GM12878 (cell line): Measurements from ENCODE around the gene SERINC5. TPM values are rescaled to one million over a fixed set of nuclear protein-coding genes. Genes with fewer than 3 reads are reported as not detected.

ENCODE experiments used
- ASH2L ChIP-seq: fragments of 300-600, 200-600 bp; sonication (generic); IDR thresholded peaks from 2 replicates; pipeline ENCODE4 v1.6.1; 2017; ENCODE audit warnings: low read depth, mild to moderate bottlenecking, borderline replicate concordance
- ATF2 ChIP-seq: IDR thresholded peaks from 2 replicates; pipeline ENCODE4 v1.6.1; 2012; ENCODE audit warnings: low read length, inconsistent platforms
- BMI1 ChIP-seq: fragments of 450-650 bp; IDR thresholded peaks from 2 replicates; pipeline ENCODE4 v1.6.1; 2016; ENCODE audit warnings: mild to moderate bottlenecking, moderate library complexity, borderline replicate concordance
- BRCA1 ChIP-seq: IDR thresholded peaks from 2 replicates; pipeline ENCODE4 v1.6.1; 2011; ENCODE audit warnings: low read depth, low read length, improper control_type of control experiment
- CHD2 ChIP-seq: IDR thresholded peaks from 2 replicates; pipeline ENCODE4 v1.6.1; 2011; ENCODE audit warnings: low read depth, low read length, improper control_type of control experiment, borderline replicate concordance
- CHD4 ChIP-seq: fragments of 200-600 bp; sonication (generic); IDR thresholded peaks from 2 replicates; pipeline ENCODE4 v1.6.1; 2016; ENCODE audit warnings: mild to moderate bottlenecking
- CREB1 ChIP-seq: IDR thresholded peaks from 2 replicates; pipeline ENCODE4 v1.6.1; 2012; ENCODE audit warnings: low read depth, mild to moderate bottlenecking, inconsistent platforms
- HCFC1 ChIP-seq: fragments of 150-350 bp; IDR thresholded peaks from 2 replicates; pipeline ENCODE4 v1.6.1; 2014; ENCODE audit warnings: low read length
- IKZF1 ChIP-seq: fragments of 450-650 bp; conservative IDR thresholded peaks from 2 replicates; pipeline ENCODE4 v1.6.1; 2017; ENCODE audit warnings: antibody characterized with exemption, mild to moderate bottlenecking
- JUNB ChIP-seq: IDR thresholded peaks from 2 replicates; pipeline ENCODE4 v1.6.1; 2016; ENCODE audit warnings: antibody characterized with exemption, mild to moderate bottlenecking
- KAT2A ChIP-seq: conservative IDR thresholded peaks from 2 replicates; pipeline ENCODE4 v1.6.1; 2011; ENCODE audit warnings: low read depth, low read length; ENCODE audit not compliant: control insufficient read depth
- KDM1A ChIP-seq: fragments of 200-600 bp; sonication (generic); IDR thresholded peaks from 2 replicates; pipeline ENCODE4 v1.6.1; 2016; ENCODE audit warnings: borderline replicate concordance
- NBN ChIP-seq: fragments of 450-650 bp; IDR thresholded peaks from 2 replicates; pipeline ENCODE4 v1.6.1; 2016
- NKRF ChIP-seq: fragments of 450-650 bp; conservative IDR thresholded peaks from 2 replicates; pipeline ENCODE4 v1.6.1; 2017; ENCODE audit warnings: mild to moderate bottlenecking, moderate library complexity
- NR2F1 ChIP-seq: fragments of 450-650 bp; conservative IDR thresholded peaks from 2 replicates; pipeline ENCODE4 v1.6.1; 2017; ENCODE audit warnings: mild to moderate bottlenecking
- PAX5 ChIP-seq: IDR thresholded peaks from 2 replicates; pipeline ENCODE4 v1.6.1; 2011; ENCODE audit warnings: low read depth, low read length, borderline replicate concordance
- POU2F2 ChIP-seq: IDR thresholded peaks from 3 replicates; pipeline ENCODE4 v1.6.1; 2011; ENCODE audit warnings: low read depth, mild to moderate bottlenecking, low read length, borderline replicate concordance
- RAD21 ChIP-seq: IDR thresholded peaks from 2 replicates; pipeline ENCODE4 v1.6.1; 2011; ENCODE audit warnings: mild to moderate bottlenecking, low read depth, low read length, moderate library complexity; ENCODE audit not compliant: insufficient read depth
- SMARCA5 ChIP-seq: fragments of 450-650 bp; IDR thresholded peaks from 2 replicates; pipeline ENCODE4 v1.6.1; 2017; ENCODE audit warnings: mild to moderate bottlenecking
- SREBF1 ChIP-seq: IDR thresholded peaks from 2 replicates; pipeline ENCODE4 v1.6.1; 2012; ENCODE audit warnings: mild to moderate bottlenecking, low read length
- TAF1 ChIP-seq: IDR thresholded peaks from 2 replicates; pipeline ENCODE4 v1.6.1; 2011; ENCODE audit warnings: mild to moderate bottlenecking, low read depth, low read length, borderline replicate concordance
- USF2 ChIP-seq: IDR thresholded peaks from 2 replicates; pipeline ENCODE4 v1.6.1; 2011; ENCODE audit warnings: low read depth, low read length, improper control_type of control experiment, borderline replicate concordance
- YY1 ChIP-seq: IDR thresholded peaks from 2 replicates; pipeline ENCODE4 v1.6.1; 2011; ENCODE audit warnings: low read depth, mild to moderate bottlenecking, low read length
- ZNF384 ChIP-seq: IDR thresholded peaks from 2 replicates; pipeline ENCODE4 v1.6.1; 2012; ENCODE audit warnings: low read depth, mild to moderate bottlenecking, low read length, improper control_type of control experiment, borderline replicate concordance
- ZNF687 ChIP-seq: fragments of 450-650 bp; IDR thresholded peaks from 2 replicates; pipeline ENCODE4 v1.6.1; 2017; ENCODE audit warnings: mild to moderate bottlenecking, moderate library complexity
- polyA plus RNA-seq, 11 experiments: library from polyadenylated mRNA; depleted of rRNA in 4 of 11; unstranded in 6 of 11; stranded (reverse) in 5 of 11; fragments of >200 nt; fragmentation: Nextera tagmentation in 4 of 11; fragmentation: Illumina TruSeq in 1 of 11; extraction: Ambion mirVana in 4 of 11; extraction: Trizol in 1 of 11; gene quantifications; 1 replicate in 1 of 11; 2 replicates in 10 of 11; pipeline versions ENCODE4 v1.2.1 to v1.2.3, GENCODE V29; 2011 to 2016; ENCODE audit warnings: inconsistent platforms in 2 of 11, missing spikeins in 2 of 11, low read depth in 1 of 11
- total RNA-seq, 4 experiments: library from RNA; depleted of rRNA in 3 of 4; stranded (reverse); fragments of >200 nt in 3 of 4; fragmentation: Illumina TruSeq in 1 of 4; extraction: Trizol in 1 of 4; gene quantifications; 2 replicates each; pipeline versions ENCODE4 v1.2.1 to v1.2.3, GENCODE V29; 2013 to 2021

The SERINC5 gene
- total and polyA plus RNA-seq, 10 of the 15 experiments (the other 5 are each of a cell fraction or from before 2014, with no cell fraction given) = 0.66 to 7.0 (median 2.8) TPM

GRCh38 chr5:80246995-80247729 lies 8.7 kb downstream of the SERINC5 start (continued):
- TF ChIP-seq ZNF687 (no peak), PAX5 (no peak), POU2F2 (no peak), YY1 (peak; percentile 65), CREB1 (no peak), BMI1 (no peak), NBN (0 out of 2 replicates have a peak, but pooled peaks have one; percentile 42), SREBF1 (no peak), SMARCA5 (no peak), NR2F1 (no peak), KDM1A (no peak), IKZF1 (peak; percentile 43; the same call in 1 of the 2 replicates), JUNB (peak; percentile 19; the same call in 1 of the 2 replicates), ATF2 (no peak), CHD4 (no peak), CHD2 (no peak), BRCA1 (no peak), RAD21 (no peak), HCFC1 (no peak), USF2 (no peak), TAF1 (no peak), NKRF (0 out of 2 replicates have a peak, but pooled peaks have one; percentile 29), KAT2A (no peak), ZNF384 (no peak), ASH2L (no peak)
